Measurements from ENCODE around the gene PPP5C.

DNA sequence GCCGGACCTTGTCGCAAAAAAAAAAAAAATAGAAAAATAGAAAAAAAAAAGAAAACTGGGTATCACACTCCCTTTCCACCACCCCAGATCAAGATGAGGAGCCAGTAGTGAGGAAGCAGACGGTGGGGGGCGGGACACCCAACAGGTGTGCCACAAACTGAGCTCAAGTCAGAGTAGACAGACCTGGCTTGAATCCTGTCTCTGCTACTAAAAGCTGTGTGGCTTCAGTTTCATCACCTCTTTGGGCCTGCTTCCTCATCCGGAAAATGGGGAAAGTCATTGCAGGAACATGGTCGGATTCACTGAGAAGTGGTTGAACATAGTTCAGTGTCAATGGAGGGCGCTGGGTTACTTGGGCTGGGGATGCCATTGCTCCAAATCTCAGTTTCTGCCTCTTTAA, 47.2 kb upstream of the PPP5C start:
- TF ChIP-seq, protein P1, sequence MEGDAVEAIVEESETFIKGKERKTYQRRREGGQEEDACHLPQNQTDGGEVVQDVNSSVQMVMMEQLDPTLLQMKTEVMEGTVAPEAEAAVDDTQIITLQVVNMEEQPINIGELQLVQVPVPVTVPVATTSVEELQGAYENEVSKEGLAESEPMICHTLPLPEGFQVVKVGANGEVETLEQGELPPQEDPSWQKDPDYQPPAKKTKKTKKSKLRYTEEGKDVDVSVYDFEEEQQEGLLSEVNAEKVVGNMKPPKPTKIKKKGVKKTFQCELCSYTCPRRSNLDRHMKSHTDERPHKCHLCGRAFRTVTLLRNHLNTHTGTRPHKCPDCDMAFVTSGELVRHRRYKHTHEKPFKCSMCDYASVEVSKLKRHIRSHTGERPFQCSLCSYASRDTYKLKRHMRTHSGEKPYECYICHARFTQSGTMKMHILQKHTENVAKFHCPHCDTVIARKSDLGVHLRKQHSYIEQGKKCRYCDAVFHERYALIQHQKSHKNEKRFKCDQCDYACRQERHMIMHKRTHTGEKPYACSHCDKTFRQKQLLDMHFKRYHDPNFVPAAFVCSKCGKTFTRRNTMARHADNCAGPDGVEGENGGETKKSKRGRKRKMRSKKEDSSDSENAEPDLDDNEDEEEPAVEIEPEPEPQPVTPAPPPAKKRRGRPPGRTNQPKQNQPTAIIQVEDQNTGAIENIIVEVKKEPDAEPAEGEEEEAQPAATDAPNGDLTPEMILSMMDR (IDR thresholded peaks at IDR 0.05 in 4 of 5, conservative IDR thresholded peaks at IDR 0.05 in 1 of 5) = no peak
- no peak for TF ChIP-seq POLR2A (IDR thresholded peaks at IDR 0.05)

Measured in gastrocnemius medialis (tissue), 4 donors.